H1 (cell line): ENCODE measurements around the gene FSTL4. TPM values are rescaled to one million over a fixed set of nuclear protein-coding genes. Genes with fewer than 3 reads are reported as not detected.

ENCODE experiments used
- CHD2 ChIP-seq: IDR thresholded peaks from 2 replicates; pipeline ENCODE4 v1.6.1; 2012; ENCODE audit warnings: low read length, improper control_type of control experiment
- FOSL1 ChIP-seq: IDR thresholded peaks from 2 replicates; pipeline ENCODE4 v1.6.1; 2011; ENCODE audit warnings: mild to moderate bottlenecking, low read depth, low read length, moderate library complexity; ENCODE audit not compliant: insufficient read depth
- GTF2F1 ChIP-seq: IDR thresholded peaks from 2 replicates; pipeline ENCODE4 v1.6.1; 2012; ENCODE audit warnings: low read depth, low read length, improper control_type of control experiment, borderline replicate concordance
- JUN ChIP-seq: IDR thresholded peaks from 2 replicates; pipeline ENCODE4 v1.6.1; 2011; ENCODE audit warnings: low read depth, mild to moderate bottlenecking, improper control_type of control experiment, low read length
- MAFK ChIP-seq: IDR thresholded peaks from 2 replicates; pipeline ENCODE4 v1.6.1; 2012; ENCODE audit warnings: low read depth, mild to moderate bottlenecking, improper control_type of control experiment, low read length
- POLR2A ChIP-seq, 2 experiments: IDR thresholded peaks; 1 replicate in 1 of 2; 2 replicates in 1 of 2; pipeline ENCODE4 v1.6.1; 2011; ENCODE audit warnings: low read depth in 2 of 2, low read length in 2 of 2, mild to moderate bottlenecking in 2 of 2; ENCODE audit errors: control extremely low read depth in 1 of 2
- RBBP5 ChIP-seq: IDR thresholded peaks from 2 replicates; pipeline ENCODE4 v1.7.1; 2012; ENCODE audit warnings: low read depth, mild to moderate bottlenecking, inconsistent platforms, low read length, moderate library complexity, borderline replicate concordance
- SRF ChIP-seq: IDR thresholded peaks from 2 replicates; pipeline ENCODE4 v1.6.1; 2011; ENCODE audit warnings: mild to moderate bottlenecking, low read depth, low read length, moderate library complexity
- polyA plus RNA-seq, 7 experiments: library from polyadenylated mRNA; depleted of rRNA in 3 of 7; stranded (reverse) in 5 of 7; unstranded in 2 of 7; fragments of >200 nt in 5 of 7; fragments of 200-250 nt in 2 of 7; gene quantifications; 1 replicate in 5 of 7; 2 replicates in 1 of 7; 4 replicates in 1 of 7; pipeline versions ENCODE4 v1.2.1 to v1.2.3, GENCODE V29; 2011 to 2013; ENCODE audit warnings: missing spikeins in 2 of 7, mixed read lengths in 2 of 7
- total RNA-seq: library from RNA; stranded (reverse); fragmentation: NEBNext Ultra II Directional; extraction: Animal tissue kit (Norgen Biotek cat#: 25700); gene quantifications from 2 replicates; pipeline ENCODE4 v1.2.1, GENCODE V29; 2021
- TF ChIP-seq, protein P1 (sequence below): IDR thresholded peaks from 2 replicates; pipeline ENCODE4 v1.6.1; 2011; ENCODE audit warnings: low read depth, mild to moderate bottlenecking, low read length; ENCODE audit not compliant: insufficient read depth

Gene FSTL4
- total and polyA plus RNA-seq, 2 of the 8 experiments (the other 6 are each of a cell fraction or from before 2014, with no cell fraction given): 3.1 to 4.1 TPM

- no peak for TF ChIP-seq RBBP5
- TF ChIP-seq POLR2A (IDR thresholded peaks at IDR 0.05; ENCODE audit: control extremely low read depth in 1 of 2, low read depth in 2 of 2, low read length in 2 of 2): no peak
- TF ChIP-seq JUN: no peak
- TF ChIP-seq, protein P1, sequence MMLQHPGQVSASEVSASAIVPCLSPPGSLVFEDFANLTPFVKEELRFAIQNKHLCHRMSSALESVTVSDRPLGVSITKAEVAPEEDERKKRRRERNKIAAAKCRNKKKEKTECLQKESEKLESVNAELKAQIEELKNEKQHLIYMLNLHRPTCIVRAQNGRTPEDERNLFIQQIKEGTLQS: no peak
- no peak for TF ChIP-seq FOSL1
- no peak for TF ChIP-seq GTF2F1
- no peak for TF ChIP-seq SRF
- TF ChIP-seq MAFK: no peak
- TF ChIP-seq CHD2: no peak
These were observed 49.8 kb downstream of the FSTL4 start (continued) for GRCh38 chr5:133562554-133562953.
